Measurements from ENCODE around the gene BLTP2. TPM values are rescaled to one million over a fixed set of nuclear protein-coding genes. Genes with fewer than 3 reads are reported as not detected.

The BLTP2 gene
- total and polyA plus RNA-seq, 2 experiments from 2014 or later = 40.1 to 82.4 TPM

DNA sequence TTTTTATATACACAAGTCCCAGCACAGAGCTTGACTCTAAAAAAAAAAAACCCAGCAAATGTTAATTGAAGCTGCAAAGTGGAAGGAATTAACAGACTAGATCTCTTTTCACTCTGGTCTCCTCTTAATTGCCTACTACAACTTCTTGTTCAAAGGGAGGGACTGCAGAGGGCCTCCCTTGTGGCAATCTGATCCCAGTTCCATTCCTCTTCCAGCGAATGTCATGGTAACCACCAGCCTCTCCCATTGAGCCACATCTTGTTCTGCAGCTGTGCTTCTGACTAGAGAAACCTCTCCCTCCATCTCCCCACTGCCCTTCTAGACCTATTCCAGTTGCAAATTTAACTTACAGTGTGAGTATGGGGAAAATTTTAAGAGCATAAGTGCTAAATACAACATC, 22.9 kb upstream of the BLTP2 start:
- Histone ChIP-seq H3K9me2 (replicated peaks; ENCODE audit: insufficient read depth) (no peaks in the 10 kb centered on the region), H3K79me2 (peaks cover 99% of the 10 kb centered on the region), H3K4me2 (no peak overlapping the region), H3K4me1 (ENCODE audit: insufficient read depth) (peaks cover 7% of the 10 kb centered on the region), H3K9me3 (ENCODE audit: low read depth) (no peaks in the 10 kb centered on the region), H3K27ac (no peak overlapping the region), H3K4me3 (no peak overlapping the region), H2AFZ (no peak overlapping the region), H3K36me3 (replicated peaks; ENCODE audit: insufficient read depth, low read depth) (no peaks in the 10 kb centered on the region), H4K20me1 (ENCODE audit: insufficient read depth, poor library complexity, severe bottlenecking) (peaks cover 70% of the 10 kb centered on the region), H3K27me3 (no peaks in the 10 kb centered on the region)
- TF ChIP-seq EZH2phosphoT487 (IDR thresholded peaks at IDR 0.05; ENCODE audit: low read depth, severe bottlenecking, unreplicated experiment) (no peak), EZH2 (IDR thresholded peaks at IDR 0.05; ENCODE audit: borderline replicate concordance) (no peak)
- TF ChIP-seq, protein P1, sequence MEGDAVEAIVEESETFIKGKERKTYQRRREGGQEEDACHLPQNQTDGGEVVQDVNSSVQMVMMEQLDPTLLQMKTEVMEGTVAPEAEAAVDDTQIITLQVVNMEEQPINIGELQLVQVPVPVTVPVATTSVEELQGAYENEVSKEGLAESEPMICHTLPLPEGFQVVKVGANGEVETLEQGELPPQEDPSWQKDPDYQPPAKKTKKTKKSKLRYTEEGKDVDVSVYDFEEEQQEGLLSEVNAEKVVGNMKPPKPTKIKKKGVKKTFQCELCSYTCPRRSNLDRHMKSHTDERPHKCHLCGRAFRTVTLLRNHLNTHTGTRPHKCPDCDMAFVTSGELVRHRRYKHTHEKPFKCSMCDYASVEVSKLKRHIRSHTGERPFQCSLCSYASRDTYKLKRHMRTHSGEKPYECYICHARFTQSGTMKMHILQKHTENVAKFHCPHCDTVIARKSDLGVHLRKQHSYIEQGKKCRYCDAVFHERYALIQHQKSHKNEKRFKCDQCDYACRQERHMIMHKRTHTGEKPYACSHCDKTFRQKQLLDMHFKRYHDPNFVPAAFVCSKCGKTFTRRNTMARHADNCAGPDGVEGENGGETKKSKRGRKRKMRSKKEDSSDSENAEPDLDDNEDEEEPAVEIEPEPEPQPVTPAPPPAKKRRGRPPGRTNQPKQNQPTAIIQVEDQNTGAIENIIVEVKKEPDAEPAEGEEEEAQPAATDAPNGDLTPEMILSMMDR (IDR thresholded peaks at IDR 0.05; ENCODE audit: poor library complexity) = no peak
- 100% methylated on average over 1 of the region's 1 CpG for WGBS (ENCODE audit: low lambda C conversion rate, missing lambda C conversion rate)
- no peak for DNase-seq (ENCODE audit: low spot score)

DNA sequence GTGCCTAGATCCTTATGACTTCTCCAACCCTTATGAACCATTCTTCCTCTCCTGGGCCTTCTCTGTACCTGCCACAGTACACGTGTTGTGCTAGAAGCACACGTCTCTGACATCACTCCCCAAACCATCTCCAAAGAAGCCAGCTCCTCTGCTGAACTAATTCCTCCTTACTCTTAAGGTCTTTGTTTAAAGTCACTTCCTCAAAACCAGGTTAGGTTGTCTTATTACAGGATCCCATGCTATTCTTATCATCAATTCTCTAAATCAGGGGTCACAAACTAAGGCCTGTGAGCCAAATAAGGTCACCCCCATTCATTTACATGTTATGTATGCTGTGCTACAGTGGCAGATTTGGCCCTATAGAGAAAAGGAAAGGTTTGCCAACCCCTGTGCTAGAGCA, 21.0 kb upstream of the BLTP2 start:
- no peak for DNase-seq (ENCODE audit: low spot score)
- no peaks in the 10 kb centered on the region for H3K9me2 ChIP-seq (replicated peaks; ENCODE audit: insufficient read depth)
- H3K27ac ChIP-seq = no peak overlapping the region
- no peak overlapping the region for H3K4me3 ChIP-seq
- H3K36me3 ChIP-seq (replicated peaks; ENCODE audit: insufficient read depth, low read depth) = no peaks in the 10 kb centered on the region
- 98% methylated on average over 2 of the region's 2 CpGs for WGBS (ENCODE audit: low lambda C conversion rate, missing lambda C conversion rate)
- H3K27me3 ChIP-seq = no peaks in the 10 kb centered on the region
- H3K4me1 ChIP-seq (ENCODE audit: insufficient read depth) = peaks cover 7% of the 10 kb centered on the region
- TF ChIP-seq EZH2 (IDR thresholded peaks at IDR 0.05; ENCODE audit: borderline replicate concordance) (no peak), EZH2phosphoT487 (IDR thresholded peaks at IDR 0.05; ENCODE audit: low read depth, severe bottlenecking, unreplicated experiment) (no peak)
- TF ChIP-seq, protein P1 (IDR thresholded peaks at IDR 0.05; ENCODE audit: poor library complexity) = no peak
- H4K20me1 ChIP-seq (ENCODE audit: insufficient read depth, poor library complexity, severe bottlenecking) = peaks cover 63% of the 10 kb centered on the region
- no peak overlapping the region for H3K4me2 ChIP-seq
- H3K9me3 ChIP-seq (ENCODE audit: low read depth) = no peaks in the 10 kb centered on the region
- no peak overlapping the region for H2AFZ ChIP-seq
- H3K79me2 ChIP-seq = peaks cover 93% of the 10 kb centered on the region

DNA sequence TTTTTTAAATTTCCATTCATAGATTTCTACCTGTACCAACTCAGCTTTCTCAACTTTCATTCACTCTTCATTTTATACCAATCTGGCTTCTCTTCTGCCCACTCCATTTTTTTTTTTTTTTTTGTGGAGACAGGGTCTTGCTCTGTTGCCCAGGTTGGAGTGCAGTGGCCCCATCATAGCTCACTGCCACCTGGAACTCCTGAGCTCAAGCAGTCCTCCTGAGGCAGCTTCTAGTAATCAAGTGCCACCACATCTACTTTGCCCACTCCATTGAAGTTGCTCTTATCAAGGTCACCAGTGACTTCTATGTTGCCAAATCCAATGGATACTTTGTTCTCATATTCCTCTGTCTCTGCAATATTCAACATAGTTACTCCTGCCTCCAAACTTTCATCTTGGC, 18.8 kb upstream of the BLTP2 start:
- no peaks in the 10 kb centered on the region for H3K36me3 ChIP-seq (replicated peaks; ENCODE audit: insufficient read depth, low read depth)
- peak overlapping the region; percentile 87 for H3K4me2 ChIP-seq
- no peaks in the 10 kb centered on the region for H3K9me3 ChIP-seq (ENCODE audit: low read depth)
- DNase-seq (ENCODE audit: low spot score) = no peak
- H3K79me2 ChIP-seq = peaks cover 94% of the 10 kb centered on the region
- peaks cover 52% of the 10 kb centered on the region for H4K20me1 ChIP-seq (ENCODE audit: insufficient read depth, poor library complexity, severe bottlenecking)
- no peak overlapping the region for H2AFZ ChIP-seq
- H3K4me3 ChIP-seq = no peak overlapping the region
- peaks cover 16% of the 10 kb centered on the region for H3K4me1 ChIP-seq (ENCODE audit: insufficient read depth)
- TF ChIP-seq, protein P1 (IDR thresholded peaks at IDR 0.05; ENCODE audit: poor library complexity) = no peak
- TF ChIP-seq EZH2phosphoT487 (IDR thresholded peaks at IDR 0.05; ENCODE audit: low read depth, severe bottlenecking, unreplicated experiment) (no peak), EZH2 (IDR thresholded peaks at IDR 0.05; ENCODE audit: borderline replicate concordance) (no peak)
- no peaks in the 10 kb centered on the region for H3K27me3 ChIP-seq
- H3K27ac ChIP-seq = peak overlapping the region; percentile 95
- no peaks in the 10 kb centered on the region for H3K9me2 ChIP-seq (replicated peaks; ENCODE audit: insufficient read depth)

DNA sequence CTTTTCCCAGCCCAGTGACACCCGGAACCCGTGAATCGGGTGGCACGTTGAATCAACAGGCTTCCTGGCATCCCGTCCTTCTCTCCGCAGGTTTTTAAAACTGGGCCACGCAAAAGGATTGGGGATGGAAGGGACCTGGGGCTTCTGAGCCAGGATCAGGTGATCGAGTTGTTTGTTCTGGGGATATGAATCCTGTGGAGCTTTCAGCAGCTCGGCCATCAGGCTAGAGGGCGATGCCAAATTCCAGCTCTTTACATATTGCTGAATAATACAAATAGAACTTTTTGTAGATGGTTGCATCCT, 17.5 kb upstream of the BLTP2 start:
- TF ChIP-seq EZH2 (IDR thresholded peaks at IDR 0.05; ENCODE audit: borderline replicate concordance) = no peak
- TF ChIP-seq, protein P1 (IDR thresholded peaks at IDR 0.05; ENCODE audit: poor library complexity) = no peak
- no peak for TF ChIP-seq EZH2phosphoT487 (IDR thresholded peaks at IDR 0.05; ENCODE audit: low read depth, severe bottlenecking, unreplicated experiment)
- no peak for DNase-seq (ENCODE audit: low spot score)
- H3K79me2 ChIP-seq = peaks cover 88% of the 10 kb centered on the region

More for the DNA sequence above, 17.5 kb upstream of the BLTP2 start:
- WGBS (ENCODE audit: low lambda C conversion rate, missing lambda C conversion rate) = 1% methylated on average over 10 of the region's 10 CpGs
- no peaks in the 10 kb centered on the region for H3K9me3 ChIP-seq (ENCODE audit: low read depth)
- peak overlapping the region; percentile 47 for H3K4me3 ChIP-seq
- H3K27me3 ChIP-seq = no peaks in the 10 kb centered on the region
- peak overlapping the region; percentile 37 for H2AFZ ChIP-seq
- H3K36me3 ChIP-seq (replicated peaks; ENCODE audit: insufficient read depth, low read depth) = no peaks in the 10 kb centered on the region
- H4K20me1 ChIP-seq (ENCODE audit: insufficient read depth, poor library complexity, severe bottlenecking) = peaks cover 39% of the 10 kb centered on the region
- peaks cover 16% of the 10 kb centered on the region for H3K4me1 ChIP-seq (ENCODE audit: insufficient read depth)
- H3K27ac ChIP-seq = peak overlapping the region; percentile 95
- no peaks in the 10 kb centered on the region for H3K9me2 ChIP-seq (replicated peaks; ENCODE audit: insufficient read depth)
- H3K4me2 ChIP-seq = peak overlapping the region; percentile 87
